ENCODE results near the gene KLF11. TPM values are rescaled to one million over a fixed set of nuclear protein-coding genes. Genes with fewer than 3 reads are reported as not detected.
A peak's percentile ranks its signal among the peaks of the same experiment; 100 is the strongest.

Gene KLF11
- total and polyA plus RNA-seq, 8 donors = 4.1 to 21.6 (median 12.0) TPM

DNA sequence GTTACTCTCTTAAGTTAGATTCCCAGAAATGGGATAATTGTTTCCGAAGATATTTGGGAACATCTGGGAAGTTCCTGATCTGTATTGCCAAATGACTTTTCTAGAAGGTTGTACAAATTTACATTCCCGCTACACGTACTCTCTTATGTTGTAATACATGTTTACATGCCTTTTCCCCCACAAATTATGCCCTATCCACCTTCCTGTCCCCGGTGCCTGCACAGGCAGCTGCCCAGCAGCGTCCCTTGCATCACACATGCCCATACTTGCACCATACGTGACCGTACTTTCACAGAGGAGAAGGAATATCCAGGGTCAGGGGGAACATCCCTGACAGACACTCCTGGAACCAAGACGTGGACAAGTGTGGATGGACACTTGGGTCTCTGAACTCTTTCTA, 24.2 kb upstream of the KLF11 start:
- intact Hi-C loops (cut with DNase I; ENCODE audit: low total_unique reads) = no loop called here

GRCh38 chr2:10019602-10020400, 23.5 kb upstream of the KLF11 start:
- intact Hi-C loops (cut with DNase I; ENCODE audit: low total_unique reads) = no loop called here
- TF ChIP-seq EP300 (IDR thresholded peaks at IDR 0.05) (no peak), POLR2A (IDR thresholded peaks at IDR 0.05) (no peak), POLR2AphosphoS5 (IDR thresholded peaks at IDR 0.05) (no peak)
- TF ChIP-seq, protein P1, sequence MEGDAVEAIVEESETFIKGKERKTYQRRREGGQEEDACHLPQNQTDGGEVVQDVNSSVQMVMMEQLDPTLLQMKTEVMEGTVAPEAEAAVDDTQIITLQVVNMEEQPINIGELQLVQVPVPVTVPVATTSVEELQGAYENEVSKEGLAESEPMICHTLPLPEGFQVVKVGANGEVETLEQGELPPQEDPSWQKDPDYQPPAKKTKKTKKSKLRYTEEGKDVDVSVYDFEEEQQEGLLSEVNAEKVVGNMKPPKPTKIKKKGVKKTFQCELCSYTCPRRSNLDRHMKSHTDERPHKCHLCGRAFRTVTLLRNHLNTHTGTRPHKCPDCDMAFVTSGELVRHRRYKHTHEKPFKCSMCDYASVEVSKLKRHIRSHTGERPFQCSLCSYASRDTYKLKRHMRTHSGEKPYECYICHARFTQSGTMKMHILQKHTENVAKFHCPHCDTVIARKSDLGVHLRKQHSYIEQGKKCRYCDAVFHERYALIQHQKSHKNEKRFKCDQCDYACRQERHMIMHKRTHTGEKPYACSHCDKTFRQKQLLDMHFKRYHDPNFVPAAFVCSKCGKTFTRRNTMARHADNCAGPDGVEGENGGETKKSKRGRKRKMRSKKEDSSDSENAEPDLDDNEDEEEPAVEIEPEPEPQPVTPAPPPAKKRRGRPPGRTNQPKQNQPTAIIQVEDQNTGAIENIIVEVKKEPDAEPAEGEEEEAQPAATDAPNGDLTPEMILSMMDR (IDR thresholded peaks at IDR 0.05) = no peak
- H3K4me3 ChIP-seq = no peak overlapping the region
- no peak for DNase-seq
- peak overlapping the region in 1 of 5 donors; percentile 41 for H3K27ac ChIP-seq
- H3K4me1 ChIP-seq = no peaks in the 10 kb centered on the region
- no peaks in the 10 kb centered on the region for H3K36me3 ChIP-seq
- WGBS, 5 donors = 75 to 80% (median 78%) methylated on average over 19 to 27 of the region's 27 CpGs
- peaks cover 0 to 9% (median 3%) of the 10 kb centered on the region in 4 donors for H3K9me3 ChIP-seq
- no peaks in the 10 kb centered on the region for H3K27me3 ChIP-seq

More for the DNA sequence above, 24.2 kb upstream of the KLF11 start:
- H3K27me3 ChIP-seq = no peaks in the 10 kb centered on the region
- H3K36me3 ChIP-seq = no peaks in the 10 kb centered on the region
- WGBS, 5 donors = 52 to 62% (median 59%) methylated on average over 8 of the region's 8 CpGs
- H3K27ac ChIP-seq = peak overlapping the region in 1 of 5 donors; percentile 41
- no peaks in the 10 kb centered on the region for H3K4me1 ChIP-seq
- H3K4me3 ChIP-seq = no peak overlapping the region
- TF ChIP-seq POLR2A (IDR thresholded peaks at IDR 0.05) (no peak), POLR2AphosphoS5 (IDR thresholded peaks at IDR 0.05) (peak in 2 of 3 donors; percentile 12 to 54)
- peaks cover 0 to 9% (median 3%) of the 10 kb centered on the region in 4 donors for H3K9me3 ChIP-seq
- DNase-seq = no peak

DNA sequence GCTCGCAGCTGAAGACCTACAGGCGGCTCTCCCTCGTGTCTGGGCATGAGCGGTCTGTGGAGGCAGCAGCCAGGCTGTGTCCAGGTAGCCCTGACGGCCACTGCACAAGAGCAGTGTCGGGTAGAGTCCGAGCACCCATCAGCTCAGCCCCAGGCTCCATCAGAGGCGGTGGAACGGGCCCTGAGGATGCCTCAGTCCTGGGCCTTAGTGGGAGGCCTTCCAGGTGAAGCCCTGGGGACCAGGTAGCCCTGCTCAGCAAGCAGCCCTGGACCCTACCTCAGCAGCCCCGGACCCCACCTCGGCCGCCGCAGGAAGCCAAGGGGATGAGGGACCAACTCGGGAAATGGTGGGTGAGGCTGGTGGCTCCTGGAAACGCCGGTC, 21.3 kb upstream of the KLF11 start:
- 86 to 92% (median 90%) methylated on average over 12 to 16 of the region's 16 CpGs for WGBS, 5 donors
- DNase-seq = no peak
- no peak for TF ChIP-seq POLR2A (IDR thresholded peaks at IDR 0.05)
- TF ChIP-seq, protein P1 (IDR thresholded peaks at IDR 0.05) = no peak
- no peak for TF ChIP-seq POLR2AphosphoS5 (IDR thresholded peaks at IDR 0.05)
- TF ChIP-seq EP300 (IDR thresholded peaks at IDR 0.05) = no peak
- no peaks in the 10 kb centered on the region for H3K36me3 ChIP-seq
- H3K4me1 ChIP-seq = no peaks in the 10 kb centered on the region
- H3K27me3 ChIP-seq = no peaks in the 10 kb centered on the region
- intact Hi-C loops (cut with DNase I; ENCODE audit: low total_unique reads) = no loop called here
- no peak overlapping the region for H3K27ac ChIP-seq
- peaks cover 0 to 7% (median 3%) of the 10 kb centered on the region in 4 donors for H3K9me3 ChIP-seq
- no peak overlapping the region for H3K4me3 ChIP-seq

GRCh38 chr2:10022445-10022844, 20.9 kb upstream of the KLF11 start:
- H3K4me1 ChIP-seq = no peaks in the 10 kb centered on the region
- WGBS, 5 donors = 86 to 98% (median 93%) methylated on average over 3 to 4 of the region's 4 CpGs
- H3K36me3 ChIP-seq = no peaks in the 10 kb centered on the region
- no peaks in the 10 kb centered on the region for H3K27me3 ChIP-seq
- TF ChIP-seq, protein P1 (IDR thresholded peaks at IDR 0.05) = no peak
- TF ChIP-seq POLR2A (IDR thresholded peaks at IDR 0.05) = no peak
- TF ChIP-seq POLR2AphosphoS5 (IDR thresholded peaks at IDR 0.05) = no peak
- TF ChIP-seq EP300 (IDR thresholded peaks at IDR 0.05) = no peak
- no peak overlapping the region for H3K27ac ChIP-seq
- H3K9me3 ChIP-seq = peaks cover 0 to 3% (median 1%) of the 10 kb centered on the region in 4 donors
- intact Hi-C loops (cut with DNase I; ENCODE audit: low total_unique reads) = no loop called here
- no peak overlapping the region for H3K4me3 ChIP-seq
- no peak for DNase-seq

All from stomach (tissue), 9 donors.